Karpas-422 (cell line): Measurements from ENCODE around the gene MEIS2. TPM values are rescaled to one million over a fixed set of nuclear protein-coding genes. Genes with fewer than 3 reads are reported as not detected.
A peak's percentile ranks its signal among the peaks of the same experiment; 100 is the strongest.

Source experiments
- DNase-seq: peaks from one replicate; pipeline ENCODE4 v3.0.0-alpha.2; 2015
- H2AFZ ChIP-seq: fragments of 200-600 bp; sonication (generic); 2 replicates; pipeline ENCODE4 v1.6.1; 2014; ENCODE audit warnings: antibody characterized with exemption, low read length, mixed read lengths
- H3K27ac ChIP-seq: fragments of 200-600 bp; sonication (generic); 2 replicates; pipeline ENCODE4 v1.5.1; 2014; ENCODE audit warnings: mild to moderate bottlenecking, low read length, moderate library complexity
- H3K27me3 ChIP-seq: fragments of 200-600 bp; sonication (generic); 2 replicates; pipeline ENCODE4 v1.6.1; 2014; ENCODE audit warnings: low read length, mixed read lengths
- H3K36me3 ChIP-seq: fragments of 200-600 bp; sonication (generic); 2 replicates; pipeline ENCODE4 v1.6.1; 2014; ENCODE audit warnings: low read length, mixed read lengths; ENCODE audit not compliant: insufficient read depth
- H3K4me1 ChIP-seq: fragments of 200-600 bp; sonication (generic); 2 replicates; pipeline ENCODE4 v1.6.1; 2014; ENCODE audit warnings: mild to moderate bottlenecking, low read length, mixed read lengths
- H3K4me2 ChIP-seq: fragments of 200-600 bp; sonication (generic); 2 replicates; pipeline ENCODE4 v1.6.1; 2014; ENCODE audit warnings: low read length, low read depth, mild to moderate bottlenecking; ENCODE audit not compliant: poor library complexity, severe bottlenecking
- H3K4me3 ChIP-seq: fragments of 200-600 bp; sonication (generic); 2 replicates; pipeline ENCODE4 v1.5.1; 2014; ENCODE audit warnings: mild to moderate bottlenecking, antibody characterized with exemption, low read length, mixed read lengths
- H3K79me2 ChIP-seq: fragments of 200-600 bp; sonication (generic); 2 replicates; pipeline ENCODE4 v1.6.1; 2014; ENCODE audit warnings: mild to moderate bottlenecking, low read length, mixed read lengths
- H3K9ac ChIP-seq: fragments of 200-600 bp; sonication (generic); 2 replicates; pipeline ENCODE4 v1.6.0; 2014; ENCODE audit warnings: low read length
- H3K9me2 ChIP-seq: fragments of 200-600 bp; sonication (generic), shearing (Covaris generic); replicated peaks from 2 replicates; pipeline ENCODE4 v1.6.0; 2014; ENCODE audit warnings: mild to moderate bottlenecking, low read length, moderate library complexity; ENCODE audit not compliant: insufficient read depth
- H3K9me3 ChIP-seq: fragments of 300-700, 200-600 bp; sonication (generic); 2 replicates; pipeline ENCODE4 v1.6.1; 2014; ENCODE audit warnings: low read length, mixed read lengths
- H4K20me1 ChIP-seq: fragments of 200-600 bp; sonication (generic); 2 replicates; pipeline ENCODE4 v1.6.1; 2014; ENCODE audit warnings: mild to moderate bottlenecking, antibody characterized with exemption, low read length, low read depth; ENCODE audit not compliant: insufficient read depth
- total RNA-seq: library from RNA; depleted of rRNA; stranded (reverse); fragments of >200 nt; shearing (Covaris generic); gene quantifications from 2 replicates; pipeline ENCODE4 v1.2.3, GENCODE V29; 2014; ENCODE audit warnings: low replicate concordance

Gene MEIS2
- total RNA-seq, 1 experiment from 2014 or later: 68.2 TPM

DNA sequence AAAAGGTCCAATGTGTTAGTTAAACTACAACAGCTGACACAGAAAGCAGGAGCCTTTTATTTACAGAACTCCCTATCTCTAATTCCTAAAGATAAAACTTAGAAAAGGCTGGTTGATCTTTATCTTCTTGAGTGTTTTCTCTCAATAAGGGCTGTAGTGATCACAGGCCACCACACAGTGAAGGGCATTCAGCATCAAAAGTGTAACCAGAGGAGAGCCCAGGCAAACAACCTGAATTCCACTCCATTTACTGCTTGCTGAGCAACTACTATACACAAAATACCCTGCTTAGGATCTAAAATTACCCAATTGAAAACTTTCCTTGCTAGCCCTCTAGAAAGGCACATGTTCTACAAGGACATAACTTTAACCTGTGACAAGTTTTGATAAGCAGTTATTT, 122.7 kb downstream of the MEIS2 start:
- H2AFZ ChIP-seq: no peak overlapping the region
- no peaks in the 10 kb centered on the region for H3K9me2 ChIP-seq
- H3K4me3 ChIP-seq: no peak overlapping the region
- H3K4me2 ChIP-seq: no peak overlapping the region
- H3K9me3 ChIP-seq: no peaks in the 10 kb centered on the region
- no peaks in the 10 kb centered on the region for H4K20me1 ChIP-seq
- 0 out of 2 replicates have a peak overlapping the region, but pooled peaks have one; percentile 8 for H3K27ac ChIP-seq
- no peak overlapping the region for H3K9ac ChIP-seq
- peaks cover 7% of the 10 kb centered on the region for H3K4me1 ChIP-seq
- H3K27me3 ChIP-seq: no peaks in the 10 kb centered on the region
- peaks cover 29% of the 10 kb centered on the region for H3K79me2 ChIP-seq
- H3K36me3 ChIP-seq: peaks cover 3% of the 10 kb centered on the region
- no peak for DNase-seq

GRCh38 chr15:36972704-36973103, 127.6 kb downstream of the MEIS2 start:
- no peaks in the 10 kb centered on the region for H3K9me3 ChIP-seq
- H3K4me1 ChIP-seq: no peaks in the 10 kb centered on the region; the same call in 1 of the 2 replicates
- no peak overlapping the region for H3K4me3 ChIP-seq
- H3K27ac ChIP-seq: no peak overlapping the region
- peaks cover 24% of the 10 kb centered on the region for H3K79me2 ChIP-seq
- H3K4me2 ChIP-seq: no peak overlapping the region
- H3K9me2 ChIP-seq: no peaks in the 10 kb centered on the region
- H2AFZ ChIP-seq: no peak overlapping the region
- H3K36me3 ChIP-seq: peaks cover 3% of the 10 kb centered on the region; the same call in 1 of the 2 replicates
- no peak for DNase-seq
- no peak overlapping the region for H3K9ac ChIP-seq
- H3K27me3 ChIP-seq: no peaks in the 10 kb centered on the region
- H4K20me1 ChIP-seq: no peaks in the 10 kb centered on the region

DNA sequence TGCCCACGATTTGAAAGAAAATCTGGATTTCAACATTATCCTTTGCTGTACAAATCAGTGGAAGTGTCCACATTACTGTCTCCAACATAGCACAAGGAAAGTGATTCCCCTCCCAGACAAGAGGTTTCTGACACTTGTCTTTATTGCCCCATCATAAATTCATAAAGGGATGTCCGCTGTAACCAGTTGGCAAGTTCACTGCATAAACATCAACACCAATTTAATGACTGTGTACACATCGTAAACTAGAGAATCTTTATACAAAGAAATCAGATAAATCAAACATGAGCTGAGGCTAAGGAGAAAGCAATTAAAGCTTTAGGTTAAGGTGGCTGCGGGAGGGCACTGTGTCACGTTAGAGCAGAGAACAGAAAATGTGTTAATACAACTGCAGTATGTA, 129.8 kb downstream of the MEIS2 start:
- Histone ChIP-seq H4K20me1 (no peaks in the 10 kb centered on the region), H3K4me2 (no peak overlapping the region), H2AFZ (no peak overlapping the region), H3K27me3 (no peaks in the 10 kb centered on the region), H3K79me2 (peaks cover 28% of the 10 kb centered on the region), H3K9me2 (no peaks in the 10 kb centered on the region), H3K9ac (no peak overlapping the region), H3K4me3 (no peak overlapping the region), H3K9me3 (no peaks in the 10 kb centered on the region), H3K36me3 (peaks cover 3% of the 10 kb centered on the region; the same call in 1 of the 2 replicates), H3K4me1 (no peaks in the 10 kb centered on the region), H3K27ac (no peak overlapping the region)
- DNase-seq: no peak

- no peak overlapping the region for H3K4me3 ChIP-seq
- H3K9ac ChIP-seq: no peak overlapping the region
- H3K27me3 ChIP-seq: no peaks in the 10 kb centered on the region
Measured at GRCh38 chr15:36967929-36968328, 132.4 kb downstream of the MEIS2 start.

GRCh38 chr15:36966708-36967107, 133.6 kb downstream of the MEIS2 start:
- Histone ChIP-seq H3K36me3 (no peaks in the 10 kb centered on the region), H4K20me1 (no peaks in the 10 kb centered on the region), H3K27ac (no peak overlapping the region), H3K9ac (no peak overlapping the region), H3K9me2 (no peaks in the 10 kb centered on the region), H3K4me3 (no peak overlapping the region), H3K4me2 (no peak overlapping the region), H3K27me3 (no peaks in the 10 kb centered on the region), H3K9me3 (no peaks in the 10 kb centered on the region), H3K4me1 (peaks cover 4% of the 10 kb centered on the region), H3K79me2 (peaks cover 10% of the 10 kb centered on the region), H2AFZ (no peak overlapping the region)
- DNase-seq: no peak

More at GRCh38 chr15:36967929-36968328, 132.4 kb downstream of the MEIS2 start:
- H3K27ac ChIP-seq: no peak overlapping the region
- no peaks in the 10 kb centered on the region for H3K4me1 ChIP-seq
- H3K36me3 ChIP-seq: no peaks in the 10 kb centered on the region
- H2AFZ ChIP-seq: no peak overlapping the region
- peaks cover 15% of the 10 kb centered on the region for H3K79me2 ChIP-seq
- no peaks in the 10 kb centered on the region for H3K9me3 ChIP-seq
- no peak overlapping the region for H3K4me2 ChIP-seq
- DNase-seq: no peak
- no peaks in the 10 kb centered on the region for H4K20me1 ChIP-seq
- no peaks in the 10 kb centered on the region for H3K9me2 ChIP-seq

GRCh38 chr15:36965570-36966342, 134.6 kb downstream of the MEIS2 start:
- no peak overlapping the region; the same call in 1 of the 2 replicates for H3K27ac ChIP-seq
- peaks cover 13% of the 10 kb centered on the region for H3K4me1 ChIP-seq
- no peaks in the 10 kb centered on the region for H3K9me2 ChIP-seq
- peaks cover 12% of the 10 kb centered on the region for H3K79me2 ChIP-seq
- no peak overlapping the region for H3K4me3 ChIP-seq
- no peaks in the 10 kb centered on the region for H3K27me3 ChIP-seq
- no peaks in the 10 kb centered on the region for H3K9me3 ChIP-seq
- DNase-seq: no peak
- no peak overlapping the region for H2AFZ ChIP-seq
- no peaks in the 10 kb centered on the region for H3K36me3 ChIP-seq
- no peak overlapping the region for H3K4me2 ChIP-seq
- H4K20me1 ChIP-seq: no peaks in the 10 kb centered on the region
- H3K9ac ChIP-seq: no peak overlapping the region

DNA sequence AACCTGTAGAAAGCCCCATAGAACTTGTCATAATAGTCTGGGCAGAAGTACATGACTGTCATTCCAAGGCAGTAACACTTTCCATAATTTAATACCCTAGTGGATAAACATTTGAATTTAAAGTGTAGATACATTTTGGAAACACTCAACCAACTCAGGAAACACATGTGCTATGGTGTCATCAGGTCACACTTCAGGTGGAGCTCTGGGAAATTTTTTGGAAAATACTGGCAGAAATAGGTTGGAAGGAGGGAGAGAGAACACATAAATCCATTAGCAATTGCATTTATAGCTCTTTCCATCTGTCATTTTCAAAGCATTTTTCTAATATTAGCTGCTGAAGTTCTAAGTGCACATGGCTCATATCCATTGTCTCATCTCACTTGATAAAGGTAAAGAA, 135.7 kb downstream of the MEIS2 start:
- no peak overlapping the region for H3K27ac ChIP-seq
- no peak overlapping the region for H3K4me3 ChIP-seq
- H2AFZ ChIP-seq: no peak overlapping the region
- no peaks in the 10 kb centered on the region for H3K36me3 ChIP-seq
- no peak overlapping the region for H3K4me2 ChIP-seq
- no peaks in the 10 kb centered on the region for H3K9me3 ChIP-seq
- peaks cover 23% of the 10 kb centered on the region for H3K4me1 ChIP-seq
- peaks cover 16% of the 10 kb centered on the region for H3K79me2 ChIP-seq
- H4K20me1 ChIP-seq: no peaks in the 10 kb centered on the region
- no peak overlapping the region for H3K9ac ChIP-seq
- no peaks in the 10 kb centered on the region for H3K27me3 ChIP-seq
- DNase-seq: no peak
- H3K9me2 ChIP-seq: no peaks in the 10 kb centered on the region

- Histone ChIP-seq H3K9me2 (no peaks in the 10 kb centered on the region), H3K4me3 (no peak overlapping the region), H4K20me1 (no peaks in the 10 kb centered on the region), H3K79me2 (peaks cover 38% of the 10 kb centered on the region), H3K4me1 (peaks cover 47% of the 10 kb centered on the region), H3K9ac (no peak overlapping the region), H3K36me3 (no peaks in the 10 kb centered on the region), H3K27ac (no peak overlapping the region), H3K9me3 (no peaks in the 10 kb centered on the region), H2AFZ (no peak overlapping the region), H3K4me2 (no peak overlapping the region), H3K27me3 (no peaks in the 10 kb centered on the region)
- DNase-seq: no peak
Measured at GRCh38 chr15:36961956-36962355, 138.4 kb downstream of the MEIS2 start.
